GM20000 (cell line): ENCODE measurements around the gene CADM2.

Source experiments
- DNase-seq: peaks from one replicate; pipeline ENCODE4 v3.0.0; 2012; ENCODE audit warnings: low spot score
- TF ChIP-seq, protein P1 (sequence below): IDR thresholded peaks from 2 replicates; pipeline ENCODE4 v1.5.1; 2012; ENCODE audit warnings: mild to moderate bottlenecking, control low read depth; ENCODE audit errors: extremely low read depth, missing control alignments

CADM2 gene

DNA sequence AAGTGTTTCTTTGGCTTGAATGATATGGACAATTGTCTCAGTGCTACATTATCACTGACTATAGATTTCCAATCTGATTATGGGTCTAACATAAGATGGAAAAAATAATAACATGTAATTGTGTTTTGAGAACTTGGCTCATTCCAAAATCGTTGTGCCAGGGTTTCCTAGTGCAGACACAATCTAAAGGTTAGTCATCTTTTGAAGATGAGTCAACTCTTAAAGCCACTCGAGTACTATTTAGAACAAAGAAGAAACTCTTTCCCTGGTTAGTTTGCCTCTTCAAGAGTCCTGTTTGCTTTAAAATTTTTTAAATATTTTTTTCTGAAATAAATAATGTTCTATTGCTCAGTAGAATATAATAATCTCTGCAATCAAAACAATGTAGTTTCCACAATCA lies 301.0 kb downstream of the CADM2 start:
- TF ChIP-seq, protein P1, sequence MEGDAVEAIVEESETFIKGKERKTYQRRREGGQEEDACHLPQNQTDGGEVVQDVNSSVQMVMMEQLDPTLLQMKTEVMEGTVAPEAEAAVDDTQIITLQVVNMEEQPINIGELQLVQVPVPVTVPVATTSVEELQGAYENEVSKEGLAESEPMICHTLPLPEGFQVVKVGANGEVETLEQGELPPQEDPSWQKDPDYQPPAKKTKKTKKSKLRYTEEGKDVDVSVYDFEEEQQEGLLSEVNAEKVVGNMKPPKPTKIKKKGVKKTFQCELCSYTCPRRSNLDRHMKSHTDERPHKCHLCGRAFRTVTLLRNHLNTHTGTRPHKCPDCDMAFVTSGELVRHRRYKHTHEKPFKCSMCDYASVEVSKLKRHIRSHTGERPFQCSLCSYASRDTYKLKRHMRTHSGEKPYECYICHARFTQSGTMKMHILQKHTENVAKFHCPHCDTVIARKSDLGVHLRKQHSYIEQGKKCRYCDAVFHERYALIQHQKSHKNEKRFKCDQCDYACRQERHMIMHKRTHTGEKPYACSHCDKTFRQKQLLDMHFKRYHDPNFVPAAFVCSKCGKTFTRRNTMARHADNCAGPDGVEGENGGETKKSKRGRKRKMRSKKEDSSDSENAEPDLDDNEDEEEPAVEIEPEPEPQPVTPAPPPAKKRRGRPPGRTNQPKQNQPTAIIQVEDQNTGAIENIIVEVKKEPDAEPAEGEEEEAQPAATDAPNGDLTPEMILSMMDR: no peak
- DNase-seq: no peak

- TF ChIP-seq, protein P1: no peak
These were observed 305.6 kb downstream of the CADM2 start for GRCh38 chr3:85264381-85264780.

DNA sequence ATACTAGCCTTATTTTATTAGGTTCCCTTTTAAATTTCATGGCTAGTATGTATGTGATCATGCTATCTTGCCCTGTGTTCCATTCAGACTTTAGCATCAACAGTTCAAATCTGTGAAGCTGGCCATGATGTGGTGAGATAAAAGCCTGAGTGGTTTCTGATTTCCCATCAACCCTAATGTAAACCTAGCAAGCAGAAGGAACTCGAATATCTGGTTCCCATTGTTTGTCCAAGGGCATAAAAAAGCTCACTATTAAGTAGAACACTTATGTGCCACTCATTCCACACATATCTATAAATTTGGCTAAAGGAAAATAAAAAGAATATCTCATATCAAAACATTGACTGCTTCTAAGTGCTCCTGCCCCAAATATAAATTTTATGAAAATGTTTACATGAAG lies 311.7 kb downstream of the CADM2 start:
- TF ChIP-seq, protein P1: no peak
- DNase-seq: no peak

More at GRCh38 chr3:85264381-85264780, 305.6 kb downstream of the CADM2 start:
- no peak for DNase-seq

GRCh38 chr3:85271911-85272310 lies 313.1 kb downstream of the CADM2 start:
- DNase-seq: no peak
- TF ChIP-seq, protein P1: no peak

DNA sequence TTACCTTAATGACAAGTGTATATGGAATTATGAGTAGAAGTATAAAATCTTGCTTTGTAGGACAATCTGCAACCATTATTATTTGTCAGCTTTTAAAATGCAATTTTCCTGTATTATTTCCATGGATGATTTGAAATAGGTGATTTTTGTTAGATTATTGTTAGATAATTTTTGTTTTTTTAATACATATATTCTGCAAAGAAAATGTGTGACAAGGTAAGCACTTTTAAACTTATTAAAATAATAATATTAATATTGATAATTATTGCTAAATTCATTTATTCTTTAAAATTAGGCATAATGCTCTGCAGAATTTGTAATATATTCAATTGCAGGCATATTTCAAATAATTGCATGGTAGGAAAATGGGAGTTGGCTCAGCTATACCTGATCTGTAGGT lies 329.5 kb downstream of the CADM2 start:
- DNase-seq: no peak
- TF ChIP-seq, protein P1: no peak

DNA sequence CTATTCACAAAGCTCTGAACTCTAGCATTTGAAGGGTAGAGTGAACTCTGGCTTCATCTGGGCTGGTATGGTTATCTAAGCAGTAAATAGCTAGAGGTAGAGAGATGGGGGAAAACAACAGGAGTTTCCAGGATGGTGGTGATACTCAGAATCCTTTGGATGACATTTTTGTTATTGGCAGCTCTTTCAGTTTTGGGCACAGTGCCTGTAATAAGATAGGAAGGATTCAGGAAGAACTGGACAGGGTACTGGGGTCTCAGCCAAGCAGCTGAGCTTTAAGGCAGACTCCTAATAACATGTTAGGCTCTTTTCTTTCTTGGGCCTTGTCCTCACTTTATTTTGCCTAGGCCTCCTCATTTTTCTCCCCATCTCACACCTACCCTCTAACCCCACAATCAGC lies 338.5 kb downstream of the CADM2 start:
- DNase-seq: no peak
- TF ChIP-seq, protein P1: no peak

GRCh38 chr3:85298032-85298431 lies 339.2 kb downstream of the CADM2 start:
- no peak for DNase-seq
- TF ChIP-seq, protein P1: no peak

DNA sequence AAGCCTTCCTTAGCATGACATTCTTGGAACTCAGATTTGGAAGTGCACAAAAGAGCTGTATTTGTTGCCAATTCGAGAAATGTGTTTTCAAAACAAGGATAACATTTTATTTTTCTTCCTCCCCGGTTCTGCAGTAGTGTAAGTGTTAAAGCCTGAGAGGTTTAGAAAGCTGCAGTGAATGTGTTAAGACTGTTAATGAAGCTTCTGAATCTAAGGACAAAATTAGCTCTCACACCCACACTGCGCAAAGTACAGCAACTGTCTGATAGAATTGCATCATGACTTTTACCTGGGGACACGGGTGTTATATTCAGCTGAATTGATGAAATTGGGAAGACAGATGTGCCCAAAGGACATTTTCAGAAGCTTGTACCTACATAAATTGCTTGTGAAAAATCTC lies 344.4 kb downstream of the CADM2 start:
- TF ChIP-seq, protein P1: no peak
- no peak for DNase-seq
